ENCODE data around the gene TBX2.

Gene TBX2

GRCh38 chr17:61369751-61370150 is 29.9 kb upstream of the TBX2 start:
- no peak for DNase-seq

- DNase-seq, result no peak
Measured at GRCh38 chr17:61371179-61371578, 28.5 kb upstream of the TBX2 start.

GRCh38 chr17:61371606-61372005 is 28.0 kb upstream of the TBX2 start:
- DNase-seq, result no peak

- DNase-seq, result no peak
Measured at GRCh38 chr17:61372436-61372835, 27.2 kb upstream of the TBX2 start.

GRCh38 chr17:61376931-61377838 is 22.5 kb upstream of the TBX2 start:
- no peak for DNase-seq

GRCh38 chr17:61378658-61379456 is 20.8 kb upstream of the TBX2 start:
- no peak for DNase-seq

- no peak for DNase-seq
Measured at GRCh38 chr17:61379457-61380216, 20.0 kb upstream of the TBX2 start.

GRCh38 chr17:61380217-61380835 is 19.3 kb upstream of the TBX2 start:
- no peak for DNase-seq

GRCh38 chr17:61380836-61381525 is 18.7 kb upstream of the TBX2 start:
- DNase-seq, result no peak

GRCh38 chr17:61381537-61381936 is 18.1 kb upstream of the TBX2 start:
- DNase-seq, result no peak

- DNase-seq, result no peak
Measured at GRCh38 chr17:61382796-61383688, 16.6 kb upstream of the TBX2 start.

- no peak for DNase-seq
Measured at GRCh38 chr17:61383689-61384201, 15.9 kb upstream of the TBX2 start.

- no peak for DNase-seq
Measured at GRCh38 chr17:61384354-61384691, 15.3 kb upstream of the TBX2 start.

GRCh38 chr17:61384692-61385576 is 14.7 kb upstream of the TBX2 start:
- DNase-seq, result no peak

GRCh38 chr17:61385577-61386236 is 13.9 kb upstream of the TBX2 start:
- no peak for DNase-seq

GRCh38 chr17:61386251-61386650 is 13.4 kb upstream of the TBX2 start:
- DNase-seq, result no peak

- DNase-seq, result no peak
Measured at GRCh38 chr17:61387011-61387410, 12.6 kb upstream of the TBX2 start.

- no peak for DNase-seq
Measured at GRCh38 chr17:61387511-61388305, 11.9 kb upstream of the TBX2 start.

Data from bone marrow (tissue), 2 donors.